H9 (cell line): ENCODE results near the gene ZNF587. TPM values are rescaled to one million over a fixed set of nuclear protein-coding genes. Genes with fewer than 3 reads are reported as not detected.
"Not testable (repeated sequence)": the region's sequence is repeated elsewhere in the genome, so short reads cannot be mapped to it uniquely, and the experiment has no call there.

Source experiments
- DNase-seq: peaks from one replicate; pipeline ENCODE4 v3.0.0-alpha.2; 2017
- H2AFZ ChIP-seq: one replicate; pipeline ENCODE4 v1.6.1; 2013; ENCODE audit warnings: mild to moderate bottlenecking, low read length, control low read depth, moderate library complexity
- H2AK5ac ChIP-seq: 2 replicates; pipeline ENCODE4 v1.6.1; 2013; ENCODE audit warnings: low read length, control low read depth, mixed read lengths; ENCODE audit not compliant: insufficient read length
- H2BK120ac ChIP-seq: one replicate; pipeline ENCODE4 v1.6.1; 2013; ENCODE audit warnings: low read depth, mild to moderate bottlenecking, low read length, control low read depth, inconsistent platforms; ENCODE audit not compliant: poor library complexity, severe bottlenecking
- H2BK12ac ChIP-seq: 2 replicates; pipeline ENCODE4 v1.6.1; 2013; ENCODE audit warnings: low read length, control low read depth, mixed read lengths, low read depth; ENCODE audit not compliant: insufficient read length
- H2BK15ac ChIP-seq: 2 replicates; pipeline ENCODE4 v1.6.1; 2013; ENCODE audit warnings: low read depth, low read length, control low read depth
- H2BK20ac ChIP-seq: one replicate; pipeline ENCODE4 v1.6.1; 2013; ENCODE audit warnings: low read depth, mild to moderate bottlenecking, low read length, control low read depth, inconsistent platforms; ENCODE audit not compliant: poor library complexity, severe bottlenecking
- H2BK5ac ChIP-seq: 2 replicates; pipeline ENCODE4 v1.6.1; 2013; ENCODE audit warnings: low read length, control low read depth, mixed read lengths; ENCODE audit not compliant: insufficient read length
- H3K14ac ChIP-seq: 2 replicates; pipeline ENCODE4 v1.6.1; 2013; ENCODE audit warnings: low read length, control low read depth; ENCODE audit not compliant: insufficient read depth
- H3K18ac ChIP-seq: 2 replicates; pipeline ENCODE4 v1.6.1; 2013; ENCODE audit warnings: low read depth, mild to moderate bottlenecking, mixed read lengths, low read length, control low read depth; ENCODE audit not compliant: insufficient read length
- H3K23ac ChIP-seq: 2 replicates; pipeline ENCODE4 v1.6.1; 2013; ENCODE audit warnings: low read length, control low read depth, mixed read lengths, low read depth; ENCODE audit not compliant: insufficient read length
- H3K23me2 ChIP-seq: 2 replicates; pipeline ENCODE4 v1.6.1; 2013; ENCODE audit warnings: low read depth, mild to moderate bottlenecking, mixed read lengths, low read length, control low read depth; ENCODE audit not compliant: insufficient read length, poor library complexity, severe bottlenecking
- H3K27ac ChIP-seq: 2 replicates; pipeline ENCODE4 v1.5.1; 2013; ENCODE audit warnings: low read length, control low read depth, mixed read lengths, low read depth; ENCODE audit not compliant: insufficient read length
- H3K27me3 ChIP-seq: 2 replicates; pipeline ENCODE4 v1.6.1; 2013; ENCODE audit warnings: low read length, control low read depth, inconsistent platforms; ENCODE audit not compliant: insufficient read depth
- H3K4ac ChIP-seq: 2 replicates; pipeline ENCODE4 v1.6.1; 2013; ENCODE audit warnings: low read depth, mild to moderate bottlenecking, control low read depth, inconsistent platforms, low read length, moderate library complexity
- H3K4me1 ChIP-seq: 2 replicates; pipeline ENCODE4 v1.6.1; 2013; ENCODE audit warnings: low read length, control low read depth, inconsistent platforms; ENCODE audit not compliant: insufficient read depth
- H3K4me2 ChIP-seq: 2 replicates; pipeline ENCODE4 v1.6.1; 2013; ENCODE audit warnings: low read length, control low read depth, mixed read lengths; ENCODE audit not compliant: insufficient read length, insufficient read depth
- H3K56ac ChIP-seq: 2 replicates; pipeline ENCODE4 v1.6.1; 2013; ENCODE audit warnings: low read depth, mild to moderate bottlenecking, mixed read lengths, low read length, control low read depth; ENCODE audit not compliant: insufficient read length
- H3K79me1 ChIP-seq: 2 replicates; pipeline ENCODE4 v1.6.1; 2013; ENCODE audit warnings: low read depth, mild to moderate bottlenecking, moderate library complexity, low read length, control low read depth, inconsistent platforms; ENCODE audit not compliant: insufficient read depth, poor library complexity, severe bottlenecking
- H3K79me2 ChIP-seq: 2 replicates; pipeline ENCODE4 v1.6.1; 2013; ENCODE audit warnings: low read length, control low read depth, inconsistent platforms; ENCODE audit not compliant: insufficient read depth
- H3K9ac ChIP-seq: 2 replicates; pipeline ENCODE4 v1.6.1; 2013; ENCODE audit warnings: low read length, control low read depth, mixed read lengths; ENCODE audit not compliant: insufficient read length; ENCODE audit errors: extremely low read depth
- H3K9me3 ChIP-seq: one replicate; pipeline ENCODE4 v1.6.1; 2013; ENCODE audit warnings: low read depth, low read length, inconsistent platforms; ENCODE audit not compliant: control insufficient read depth
- H3T11ph ChIP-seq: one replicate; pipeline ENCODE4 v1.6.1; 2013; ENCODE audit warnings: mild to moderate bottlenecking, low read length, control low read depth, inconsistent platforms
- H4K20me1 ChIP-seq: one replicate; pipeline ENCODE4 v1.6.1; 2013; ENCODE audit not compliant: control insufficient read depth, insufficient read length, insufficient read depth
- H4K5ac ChIP-seq: 2 replicates; pipeline ENCODE4 v1.6.1; 2013; ENCODE audit warnings: low read depth, mild to moderate bottlenecking, mixed read lengths, low read length, control low read depth; ENCODE audit not compliant: insufficient read length
- H4K8ac ChIP-seq: replicated peaks from 2 replicates; pipeline ENCODE4 v1.6.1; 2013; ENCODE audit warnings: low read length, control low read depth, mixed read lengths, low read depth; ENCODE audit not compliant: insufficient read length
- H4K91ac ChIP-seq: 2 replicates; pipeline ENCODE4 v1.6.1; 2013; ENCODE audit warnings: low read depth, mild to moderate bottlenecking, moderate library complexity, mixed read lengths, low read length, control low read depth; ENCODE audit not compliant: insufficient read length
- H3K27ac Mint-ChIP-seq, 3 experiments: 2 replicates in 2 of 3; 3 replicates in 1 of 3; pipeline ENCODE4 v1.8.0; 2020 to 2021; ENCODE audit warnings: mixed read lengths in 3 of 3, mild to moderate bottlenecking in 1 of 3, moderate library complexity in 1 of 3
- H3K27me3 Mint-ChIP-seq: 2 replicates; pipeline ENCODE4 v1.8.0; 2021; ENCODE audit warnings: low read depth, mild to moderate bottlenecking, moderate library complexity, mixed read lengths
- H3K36me3 Mint-ChIP-seq, 3 experiments: 2 replicates in 2 of 3; 3 replicates in 1 of 3; pipeline ENCODE4 v1.8.0; 2020 to 2021; ENCODE audit warnings: low read depth in 3 of 3, mixed read lengths in 3 of 3; ENCODE audit not compliant: insufficient read depth in 1 of 3
- H3K4me1 Mint-ChIP-seq, 2 experiments: 2 replicates each; pipeline ENCODE4 v1.8.0; 2020; ENCODE audit warnings: mixed read lengths in 2 of 2
- H3K4me3 Mint-ChIP-seq, 2 experiments: 2 replicates in 1 of 2; 3 replicates in 1 of 2; pipeline ENCODE4 v1.8.0; 2020 to 2021; ENCODE audit warnings: mild to moderate bottlenecking in 2 of 2, mixed read lengths in 2 of 2, moderate library complexity in 1 of 2
- H3K9me3 Mint-ChIP-seq, 2 experiments: 2 replicates in 1 of 2; 3 replicates in 1 of 2; pipeline ENCODE4 v1.8.0; 2020; ENCODE audit warnings: mild to moderate bottlenecking in 2 of 2, mixed read lengths in 2 of 2, moderate library complexity in 1 of 2
- WGBS: extraction: QIAGEN DNeasy Blood & Tissue Kit; methylation state at CpG from one replicate; pipeline ENCODE4 v1.1.7; 2013; ENCODE audit warnings: missing lambda C conversion rate, low lambda C conversion rate, mixed read lengths; ENCODE audit not compliant: insufficient read length; ENCODE audit errors: extremely low coverage; 5-methylcytosine and 5-hydroxymethylcytosine counted together
- total RNA-seq: library from RNA; stranded (reverse); gene quantifications from 2 replicates; pipeline ENCODE4 v1.2.1, GENCODE V29; 2021

The ZNF587 gene
- total RNA-seq, 1 experiment from 2014 or later, result 40.0 TPM

DNA sequence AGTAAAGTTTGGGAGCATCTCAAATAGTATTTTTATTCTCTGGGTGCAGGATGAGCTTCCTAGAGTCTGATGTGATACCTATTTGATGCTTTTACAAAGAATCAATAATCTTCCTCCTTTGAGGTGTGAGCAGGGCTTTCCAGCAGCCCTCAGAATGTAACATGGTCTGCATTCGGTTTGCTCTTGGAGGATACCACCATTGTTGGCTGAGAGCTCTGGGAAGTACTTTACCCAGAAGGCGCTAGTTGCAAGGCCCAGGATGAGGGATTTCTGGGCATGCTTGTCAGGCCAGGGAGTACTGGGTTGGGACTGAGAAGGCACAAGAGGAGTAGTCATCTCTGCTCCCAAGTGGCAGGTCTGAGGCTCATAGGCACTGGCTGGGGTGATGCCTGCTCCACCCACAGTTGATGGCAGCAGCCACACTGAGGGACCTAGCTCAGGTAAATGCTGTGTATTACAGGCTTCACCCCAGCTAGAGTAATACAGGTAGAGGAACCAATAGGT lies 445 bp upstream of the ZNF587 start:
- Mint-ChIP-seq H3K4me1 (peaks cover 18 to 21% of the 10 kb centered on the region in 2 experiments), H3K27ac (peak overlapping the region; percentile 95; a peak in 6 of 7 replicates), H3K4me3 (peak overlapping the region; percentile 83 to 94), H3K36me3 (peaks cover 28 to 38% (median 35%) of the 10 kb centered on the region in 3 experiments)
- H2AK5ac ChIP-seq, H3K27ac ChIP-seq, H3T11ph ChIP-seq, H2AFZ ChIP-seq, H3K9ac ChIP-seq, H4K91ac ChIP-seq, H3K4me1 ChIP-seq, H3K27me3 Mint-ChIP-seq, H2BK120ac ChIP-seq, H3K23me2 ChIP-seq, H4K20me1 ChIP-seq, H3K79me1 ChIP-seq, H4K5ac ChIP-seq, H2BK12ac ChIP-seq, H3K79me2 ChIP-seq, H2BK20ac ChIP-seq, H3K9me3 Mint-ChIP-seq, H2BK15ac ChIP-seq, H3K56ac ChIP-seq, H3K4ac ChIP-seq, H3K27me3 ChIP-seq, H2BK5ac ChIP-seq, H3K18ac ChIP-seq, H3K9me3 ChIP-seq, H3K14ac ChIP-seq, H3K23ac ChIP-seq, H4K8ac ChIP-seq: not testable (repeated sequence)
- peak; percentile 60 for DNase-seq
- peak overlapping the region; percentile 80 for H3K4me2 ChIP-seq
- no CpG with 5 or more reads among the region's 2 CpGs for WGBS
